H7 (cell line): ENCODE data around the gene CXCL10. TPM values are rescaled to one million over a fixed set of nuclear protein-coding genes. Genes with fewer than 3 reads are reported as not detected.
"Not testable (repeated sequence)": the region's sequence is repeated elsewhere in the genome, so short reads cannot be mapped to it uniquely, and the experiment has no call there.

Experiments used
- DNase-seq: peaks from one replicate; pipeline ENCODE4 v3.0.0; 2012
- H3K27me3 ChIP-seq: 2 replicates; pipeline ENCODE4 v1.6.0; 2011; ENCODE audit warnings: mild to moderate bottlenecking, low read length; ENCODE audit not compliant: control insufficient read depth, insufficient read depth
- H3K36me3 ChIP-seq: replicated peaks from 2 replicates; pipeline ENCODE4 v1.5.1; 2011; ENCODE audit warnings: low read length; ENCODE audit not compliant: control insufficient read depth, insufficient read depth
- H3K4me3 ChIP-seq: 2 replicates; pipeline ENCODE4 v1.5.1; 2011; ENCODE audit warnings: low read depth, mild to moderate bottlenecking, control low read depth, low read length, moderate library complexity; ENCODE audit not compliant: insufficient read depth
- total RNA-seq: library from RNA; depleted of rRNA; stranded (reverse); fragments of >200 nt; shearing (Covaris generic); gene quantifications from 2 replicates; pipeline ENCODE4 v1.2.3, GENCODE V29; 2014

CXCL10 gene
- total RNA-seq, 1 experiment from 2014 or later = not detected

GRCh38 chr4:76044686-76045085, 21.4 kb upstream of the CXCL10 start:
- H3K4me3 ChIP-seq, H3K36me3 ChIP-seq, DNase-seq, H3K27me3 ChIP-seq: not testable (repeated sequence)

- not testable (repeated sequence) for H3K4me3 ChIP-seq, H3K27me3 ChIP-seq, DNase-seq, H3K36me3 ChIP-seq
Observed at GRCh38 chr4:76043306-76043705, 20.0 kb upstream of the CXCL10 start.

GRCh38 chr4:76042241-76042998, 19.1 kb upstream of the CXCL10 start:
- not testable (repeated sequence) for H3K4me3 ChIP-seq, DNase-seq, H3K27me3 ChIP-seq, H3K36me3 ChIP-seq

- Histone ChIP-seq H3K27me3 (no peaks in the 10 kb centered on the region), H3K36me3 (no peaks in the 10 kb centered on the region), H3K4me3 (no peak overlapping the region)
- DNase-seq = no peak
Observed at GRCh38 chr4:76036855-76037254, 13.6 kb upstream of the CXCL10 start.

DNA sequence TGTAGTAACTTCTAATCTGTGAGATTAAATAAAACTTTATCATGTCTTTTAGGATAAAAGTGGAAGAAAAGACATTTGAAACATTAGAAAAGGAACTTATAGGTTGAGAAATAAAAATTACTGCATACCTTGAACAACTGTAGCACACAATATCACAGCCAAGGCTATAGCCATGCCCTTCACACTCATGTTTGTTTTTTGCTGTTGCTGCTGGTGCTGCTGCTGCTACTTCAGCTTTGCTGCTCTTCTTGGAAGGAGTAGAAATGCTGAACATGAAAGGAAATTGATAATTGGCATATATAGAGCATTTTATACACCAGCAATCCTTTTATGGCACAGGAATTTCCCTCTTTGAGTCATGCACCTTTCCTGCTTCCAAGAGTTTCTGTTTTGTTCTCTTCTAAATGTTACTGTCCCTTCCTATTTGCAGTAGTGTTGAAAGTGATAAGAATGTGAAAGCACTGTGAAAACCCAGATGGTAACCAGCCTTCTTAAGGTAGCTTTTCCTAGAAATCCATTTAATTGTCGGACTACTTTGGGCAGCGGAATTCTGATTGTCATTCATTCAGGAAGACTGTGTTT, 12.6 kb upstream of the CXCL10 start, which contains the start of gene CXCL11:
TSS of gene CXCL11 (minus strand) at position 272 of the 582 bp plus-strand sequence. CDS start at position 189, 83 bp downstream.
- no peak for DNase-seq
- no peaks in the 10 kb centered on the region for H3K27me3 ChIP-seq
- no peak within 1 kb of the TSS for H3K4me3 ChIP-seq
- no peaks in the 10 kb centered on the region for H3K36me3 ChIP-seq

DNA sequence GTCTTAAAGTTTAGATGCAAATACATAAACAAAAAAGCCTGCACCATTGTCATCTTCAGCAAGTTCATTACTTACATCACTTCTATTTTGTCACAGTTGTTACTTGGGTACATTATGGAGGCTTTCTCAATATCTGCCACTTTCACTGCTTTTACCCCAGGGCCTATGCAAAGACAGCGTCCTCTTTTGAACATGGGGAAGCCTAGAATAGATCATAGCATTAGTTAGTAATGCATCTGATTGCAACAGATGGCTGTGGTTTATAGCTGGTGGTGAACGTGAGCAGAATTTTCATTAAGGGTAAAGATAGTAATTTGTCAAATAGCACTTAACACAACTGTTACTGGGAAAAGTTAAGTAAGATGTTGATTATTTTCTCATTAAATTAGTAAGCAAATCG, 11.8 kb upstream of the CXCL10 start:
- no peaks in the 10 kb centered on the region for H3K27me3 ChIP-seq
- H3K36me3 ChIP-seq = no peaks in the 10 kb centered on the region
- no peak overlapping the region for H3K4me3 ChIP-seq
- no peak for DNase-seq

DNA sequence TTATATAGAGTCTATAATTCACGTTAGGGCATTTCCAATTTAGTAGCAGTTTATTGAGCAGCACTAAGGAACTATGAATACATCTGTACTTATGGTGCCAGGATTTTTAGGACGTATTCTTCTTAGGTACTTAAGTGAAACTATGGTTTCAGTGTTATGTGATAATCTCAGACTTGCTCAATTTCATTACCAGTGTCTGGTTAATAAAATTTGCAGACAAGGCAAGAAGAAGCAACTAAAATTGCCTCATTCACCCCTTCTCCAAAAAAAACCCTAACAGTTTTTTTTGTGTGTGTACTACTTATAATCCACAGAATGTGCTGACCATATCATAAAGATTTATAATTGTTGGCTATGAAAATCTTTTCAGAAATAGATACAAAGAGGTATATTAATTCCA, 6.0 kb upstream of the CXCL10 start:
- no peaks in the 10 kb centered on the region for H3K27me3 ChIP-seq
- DNase-seq = no peak
- H3K4me3 ChIP-seq = no peak overlapping the region
- H3K36me3 ChIP-seq = no peaks in the 10 kb centered on the region

DNA sequence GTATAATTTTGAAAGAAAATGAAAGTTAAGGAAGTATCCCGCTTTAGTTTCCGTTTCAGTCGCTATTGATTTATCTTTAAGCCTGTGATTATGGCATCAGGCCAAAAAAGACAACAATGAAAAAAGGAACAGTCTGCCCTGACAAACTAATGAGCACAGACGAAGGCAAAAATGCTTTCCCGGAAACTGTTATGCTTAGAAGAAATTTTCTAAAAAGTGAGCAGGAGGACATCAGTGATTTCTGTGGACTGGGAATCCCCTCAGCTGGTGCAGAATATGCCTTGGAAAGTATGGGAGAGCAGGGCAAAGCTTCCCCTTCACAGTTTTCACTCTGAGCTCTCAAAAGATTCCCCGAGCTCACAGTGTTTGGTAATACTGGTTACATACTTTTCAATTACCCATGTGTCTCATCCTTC, 5.1 kb upstream of the CXCL10 start:
- Histone ChIP-seq H3K4me3 (no peak overlapping the region), H3K36me3 (no peaks in the 10 kb centered on the region)
- DNase-seq = no peak

DNA sequence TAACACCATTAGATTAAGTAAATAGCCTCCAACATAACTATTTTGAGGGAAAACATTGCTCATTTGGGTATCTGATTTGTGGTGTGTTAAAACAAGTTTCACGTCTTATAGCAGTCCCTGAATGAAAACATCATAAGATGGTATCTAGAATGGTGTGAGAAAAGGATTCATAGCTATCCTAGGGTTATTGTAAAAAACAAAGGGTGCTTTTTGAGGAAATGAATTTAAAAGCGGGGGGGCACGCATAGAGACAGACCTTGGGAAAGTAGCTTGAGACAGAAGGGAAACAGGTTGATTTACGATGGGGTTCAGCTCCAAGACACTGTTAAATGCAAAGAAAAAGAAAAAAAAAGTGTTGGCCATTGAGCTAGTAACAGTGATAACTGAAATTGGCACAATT, 768 bp upstream of the CXCL10 start:
- H3K4me3 ChIP-seq = no peak overlapping the region
- DNase-seq = no peak
- no peaks in the 10 kb centered on the region for H3K27me3 ChIP-seq

More for the DNA sequence above, 5.1 kb upstream of the CXCL10 start:
- H3K27me3 ChIP-seq = no peaks in the 10 kb centered on the region

GRCh38 chr4:76022677-76023076, 620 bp downstream of the CXCL10 start:
- no peak for DNase-seq
- no peaks in the 10 kb centered on the region for H3K27me3 ChIP-seq
- H3K4me3 ChIP-seq = no peak overlapping the region
- H3K36me3 ChIP-seq = no peaks in the 10 kb centered on the region

More for the DNA sequence above, 768 bp upstream of the CXCL10 start:
- no peaks in the 10 kb centered on the region for H3K36me3 ChIP-seq

GRCh38 chr4:76022031-76022430, 1.3 kb downstream of the CXCL10 start:
- DNase-seq = no peak
- no peaks in the 10 kb centered on the region for H3K27me3 ChIP-seq
- no peak overlapping the region for H3K4me3 ChIP-seq
- no peaks in the 10 kb centered on the region for H3K36me3 ChIP-seq

- Histone ChIP-seq H3K27me3 (no peaks in the 10 kb centered on the region), H3K4me3 (no peak overlapping the region), H3K36me3 (no peaks in the 10 kb centered on the region)
- no peak for DNase-seq
Observed at GRCh38 chr4:76017056-76017686, 6.1 kb downstream of the CXCL10 start.

DNA sequence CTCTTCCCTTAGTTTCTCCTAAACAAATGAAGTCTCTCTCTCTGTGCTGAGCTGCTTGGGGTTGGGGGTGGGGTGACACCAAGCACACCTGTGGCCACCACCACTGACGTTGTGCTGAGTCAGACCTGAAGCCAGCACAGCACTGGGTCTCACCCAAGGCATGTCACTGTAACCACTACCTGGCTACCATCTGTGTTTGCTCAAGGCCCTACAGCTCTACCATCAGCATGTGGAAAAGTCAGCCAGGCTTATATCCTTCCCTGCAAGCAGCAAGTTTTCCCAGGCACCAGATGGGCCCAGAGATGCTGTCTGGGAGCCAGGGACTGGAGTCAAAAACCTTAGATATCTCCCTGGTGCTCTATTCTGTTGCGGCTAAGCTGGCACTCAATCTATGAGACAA, 6.9 kb downstream of the CXCL10 start:
- Histone ChIP-seq H3K4me3 (no peak overlapping the region), H3K36me3 (no peaks in the 10 kb centered on the region), H3K27me3 (no peaks in the 10 kb centered on the region)
- no peak for DNase-seq

GRCh38 chr4:76013540-76013939, 9.8 kb downstream of the CXCL10 start:
- Histone ChIP-seq H3K4me3 (no peak overlapping the region), H3K27me3 (no peaks in the 10 kb centered on the region; the same call in 1 of the 2 replicates), H3K36me3 (no peaks in the 10 kb centered on the region)
- no peak for DNase-seq

DNA sequence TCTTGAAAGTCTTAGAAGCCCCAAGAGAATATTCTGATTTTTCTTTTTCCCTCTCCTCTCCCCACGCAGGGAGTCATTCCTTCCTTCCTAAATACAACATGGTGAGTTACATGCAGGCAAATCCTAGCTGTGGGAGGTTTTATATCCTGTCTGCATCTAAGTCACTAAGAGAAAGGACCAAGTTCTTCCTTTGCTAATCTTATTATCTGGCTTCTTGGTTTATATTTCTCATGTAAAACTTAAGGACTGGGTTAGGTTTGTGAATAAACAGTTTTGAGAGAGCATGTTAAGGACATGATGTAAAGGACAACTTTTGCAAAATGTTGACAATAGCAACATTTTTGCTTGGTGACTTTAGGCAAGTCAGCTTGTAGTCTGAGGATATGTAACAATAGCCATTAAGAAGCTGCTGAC, 10.9 kb downstream of the CXCL10 start:
- DNase-seq = no peak
- H3K36me3 ChIP-seq = no peaks in the 10 kb centered on the region
- H3K4me3 ChIP-seq = no peak overlapping the region
- no peaks in the 10 kb centered on the region; the same call in 1 of the 2 replicates for H3K27me3 ChIP-seq
